Fibroblast of mammary gland (primary cell): ENCODE results near the gene KCNIP3.

Experiments
- DNase-seq: peaks from one replicate; pipeline ENCODE4 v3.0.0-alpha.2; 2010; ENCODE audit warnings: low read depth
- H3K4me3 ChIP-seq: 2 replicates; pipeline ENCODE4 v1.5.1; 2011; ENCODE audit warnings: low read depth, mild to moderate bottlenecking, low read length, moderate library complexity; ENCODE audit not compliant: control insufficient read depth
- CTCF ChIP-seq: conservative IDR thresholded peaks from 2 replicates; pipeline ENCODE4 v1.5.1; 2011; ENCODE audit warnings: low read depth, low read length, inconsistent platforms; ENCODE audit not compliant: control insufficient read depth, insufficient read depth

KCNIP3 gene

GRCh38 chr2:95296880-95297487 is at the start of gene KCNIP3:
Gene KCNIP3, plus strand, starts transcription at chr2:95297347. Its CDS starts 92 bp downstream, at chr2:95297439.
- DNase-seq, result no peak
- H3K4me3 ChIP-seq, result no peak within 1 kb of the TSS
- no peak for TF ChIP-seq CTCF

GRCh38 chr2:95258271-95258670 is 38.9 kb upstream of the KCNIP3 start:
- H3K4me3 ChIP-seq, result no peak overlapping the region
- peak; percentile 21 for DNase-seq
- no peak for TF ChIP-seq CTCF

GRCh38 chr2:95260028-95261023 is 36.8 kb upstream of the KCNIP3 start:
- H3K4me3 ChIP-seq, result no peak overlapping the region
- peak; percentile 28 for DNase-seq
- no peak for TF ChIP-seq CTCF

- H3K4me3 ChIP-seq, result no peak overlapping the region
- DNase-seq, result no peak
- no peak for TF ChIP-seq CTCF
Measured at GRCh38 chr2:95261602-95262001, 35.5 kb upstream of the KCNIP3 start.

GRCh38 chr2:95262896-95263542 is 34.1 kb upstream of the KCNIP3 start:
- no peak for TF ChIP-seq CTCF
- H3K4me3 ChIP-seq, result no peak overlapping the region
- no peak for DNase-seq

GRCh38 chr2:95264624-95265023 is 32.5 kb upstream of the KCNIP3 start:
- H3K4me3 ChIP-seq, result no peak overlapping the region
- TF ChIP-seq CTCF, result no peak
- DNase-seq, result no peak
